ENCODE results near the gene EDEM3.

DNA sequence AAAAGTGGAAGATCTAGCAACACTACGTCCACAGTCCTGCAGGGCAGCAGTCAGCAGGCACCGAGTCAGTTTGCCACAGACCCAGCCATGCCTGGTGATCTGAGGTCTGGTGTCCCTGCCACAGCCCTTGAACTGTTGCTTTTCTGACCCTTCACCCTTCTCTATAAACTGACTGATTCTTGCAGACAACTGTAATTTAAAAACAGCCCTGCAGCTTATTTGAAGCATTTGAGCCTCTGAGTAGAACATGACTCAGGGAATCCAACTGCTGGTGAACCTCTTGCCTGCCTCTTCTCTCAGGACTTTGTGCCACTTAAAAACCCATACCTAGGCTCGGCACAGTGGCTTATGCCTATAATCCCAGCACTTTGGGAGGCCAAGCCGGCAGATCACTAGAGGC is 107.2 kb downstream of the EDEM3 start:
- TF ChIP-seq SMAD3 (CRISPR knock-in tag; IDR thresholded peaks at IDR 0.05; ENCODE audit: borderline replicate concordance) (no peak), MLX (CRISPR knock-in tag; IDR thresholded peaks at IDR 0.05) (no peak), MXD4 (CRISPR knock-in tag; IDR thresholded peaks at IDR 0.05; ENCODE audit: borderline replicate concordance) (no peak)
- TF ChIP-seq, protein P1, sequence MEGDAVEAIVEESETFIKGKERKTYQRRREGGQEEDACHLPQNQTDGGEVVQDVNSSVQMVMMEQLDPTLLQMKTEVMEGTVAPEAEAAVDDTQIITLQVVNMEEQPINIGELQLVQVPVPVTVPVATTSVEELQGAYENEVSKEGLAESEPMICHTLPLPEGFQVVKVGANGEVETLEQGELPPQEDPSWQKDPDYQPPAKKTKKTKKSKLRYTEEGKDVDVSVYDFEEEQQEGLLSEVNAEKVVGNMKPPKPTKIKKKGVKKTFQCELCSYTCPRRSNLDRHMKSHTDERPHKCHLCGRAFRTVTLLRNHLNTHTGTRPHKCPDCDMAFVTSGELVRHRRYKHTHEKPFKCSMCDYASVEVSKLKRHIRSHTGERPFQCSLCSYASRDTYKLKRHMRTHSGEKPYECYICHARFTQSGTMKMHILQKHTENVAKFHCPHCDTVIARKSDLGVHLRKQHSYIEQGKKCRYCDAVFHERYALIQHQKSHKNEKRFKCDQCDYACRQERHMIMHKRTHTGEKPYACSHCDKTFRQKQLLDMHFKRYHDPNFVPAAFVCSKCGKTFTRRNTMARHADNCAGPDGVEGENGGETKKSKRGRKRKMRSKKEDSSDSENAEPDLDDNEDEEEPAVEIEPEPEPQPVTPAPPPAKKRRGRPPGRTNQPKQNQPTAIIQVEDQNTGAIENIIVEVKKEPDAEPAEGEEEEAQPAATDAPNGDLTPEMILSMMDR (IDR thresholded peaks at IDR 0.05) = no peak
- TF ChIP-seq, protein P2, sequence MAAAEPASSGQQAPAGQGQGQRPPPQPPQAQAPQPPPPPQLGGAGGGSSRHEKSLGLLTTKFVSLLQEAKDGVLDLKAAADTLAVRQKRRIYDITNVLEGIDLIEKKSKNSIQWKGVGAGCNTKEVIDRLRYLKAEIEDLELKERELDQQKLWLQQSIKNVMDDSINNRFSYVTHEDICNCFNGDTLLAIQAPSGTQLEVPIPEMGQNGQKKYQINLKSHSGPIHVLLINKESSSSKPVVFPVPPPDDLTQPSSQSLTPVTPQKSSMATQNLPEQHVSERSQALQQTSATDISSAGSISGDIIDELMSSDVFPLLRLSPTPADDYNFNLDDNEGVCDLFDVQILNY (CRISPR knock-in tag; IDR thresholded peaks at IDR 0.05) = no peak
